Heart left ventricle (tissue), 13 donors: Measurements from ENCODE around the gene MSI2.

Experiments used
- POLR2A ChIP-seq, 2 donors: fragments of 450-650 bp; IDR thresholded peaks; one replicate each; pipeline ENCODE4 v1.6.1; 2017; ENCODE audit warnings: antibody characterized with exemption in 2 of 2, mild to moderate bottlenecking in 2 of 2, moderate library complexity in 2 of 2
- TF ChIP-seq, protein P1 (sequence below), 12 donors: fragments of 200-600 bp; sonication (generic) in 4 of 12; IDR thresholded peaks; one replicate each; pipeline versions ENCODE4 v1.5.0 to v1.8.0; 2018 to 2022; ENCODE audit warnings: antibody characterized with exemption in 12 of 12, mild to moderate bottlenecking in 5 of 12
- donor health status: ischemic (EF 13 %, LVEDD 7.1; RV severe dilation, severe dysfunction).
- donor health status: DM: no; HTN: yes; CAD: no.
- donor health status: DM: no; HTN: no; CAD: no.
- donor health status: ischemic (EF 25% LVEDD 6.9; RV normal size, moderate dysfunction).
- donor health status: ischemic (EF 25% LVEDD 5.7; RV mildly dilated, moderate dysfunction).
- donor health status: ischemic (EF 35%, LVEDD 5.7; RV mildly dilated, moderate dysfunction).
- donor health status: nonischemic (EF 11% LVEDD 7.7; RV severe dilation, severe dysfunction).
- donor health status: DM: yes; HTN: yes; CAD: no.
- donor health status: PGD.
- donor health status: ischemic (EF 29% LVEDD 5.4; RV normal size, mild dysfunction).
- donor health status: nonischemic (EF 23%, LVEDD 6.1; RV moderate dilation, normal function).

DNA sequence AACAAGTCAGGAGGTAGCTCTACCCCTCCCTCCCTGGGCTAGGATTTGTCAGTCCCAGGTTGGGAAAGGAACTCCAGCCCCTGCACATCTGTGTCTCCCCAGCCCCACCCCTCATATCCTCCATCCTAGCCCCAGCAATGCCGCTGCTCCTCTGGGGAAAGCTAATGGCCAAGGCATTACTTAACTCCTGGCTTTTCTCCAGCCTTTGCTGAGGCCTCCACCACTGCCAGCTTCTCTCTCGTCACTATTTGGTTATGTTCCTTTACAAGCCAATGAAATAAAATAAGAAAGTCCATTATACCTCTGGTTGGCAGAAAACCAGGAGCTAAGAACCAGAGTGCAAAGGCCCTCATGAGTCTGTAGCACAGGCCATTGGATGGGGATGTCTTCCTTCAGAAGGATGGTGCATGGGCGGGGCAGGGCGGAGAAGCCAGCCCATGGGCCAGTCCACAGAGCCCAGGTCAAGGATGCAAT lies 317.8 kb downstream of the MSI2 start:
- TF ChIP-seq POLR2A (IDR thresholded peaks at IDR 0.05): no peak
- TF ChIP-seq, protein P1, sequence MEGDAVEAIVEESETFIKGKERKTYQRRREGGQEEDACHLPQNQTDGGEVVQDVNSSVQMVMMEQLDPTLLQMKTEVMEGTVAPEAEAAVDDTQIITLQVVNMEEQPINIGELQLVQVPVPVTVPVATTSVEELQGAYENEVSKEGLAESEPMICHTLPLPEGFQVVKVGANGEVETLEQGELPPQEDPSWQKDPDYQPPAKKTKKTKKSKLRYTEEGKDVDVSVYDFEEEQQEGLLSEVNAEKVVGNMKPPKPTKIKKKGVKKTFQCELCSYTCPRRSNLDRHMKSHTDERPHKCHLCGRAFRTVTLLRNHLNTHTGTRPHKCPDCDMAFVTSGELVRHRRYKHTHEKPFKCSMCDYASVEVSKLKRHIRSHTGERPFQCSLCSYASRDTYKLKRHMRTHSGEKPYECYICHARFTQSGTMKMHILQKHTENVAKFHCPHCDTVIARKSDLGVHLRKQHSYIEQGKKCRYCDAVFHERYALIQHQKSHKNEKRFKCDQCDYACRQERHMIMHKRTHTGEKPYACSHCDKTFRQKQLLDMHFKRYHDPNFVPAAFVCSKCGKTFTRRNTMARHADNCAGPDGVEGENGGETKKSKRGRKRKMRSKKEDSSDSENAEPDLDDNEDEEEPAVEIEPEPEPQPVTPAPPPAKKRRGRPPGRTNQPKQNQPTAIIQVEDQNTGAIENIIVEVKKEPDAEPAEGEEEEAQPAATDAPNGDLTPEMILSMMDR (IDR thresholded peaks at IDR 0.05): no peak
